Dedifferentiated amniotic fluid mesenchymal stem cell (primary cell): Measurements from ENCODE around the gene LRRC37A.
A peak's percentile ranks its signal among the peaks of the same experiment; 100 is the strongest.
"Not testable (repeated sequence)": the region's sequence is repeated elsewhere in the genome, so short reads cannot be mapped to it uniquely, and the experiment has no call there.

Source experiments
- DNase-seq: peaks from one replicate; pipeline ENCODE4 v3.0.0-alpha.2; 2016; ENCODE audit errors: extremely low spot score

Gene LRRC37A

GRCh38 chr17:46294831-46295230 is at the start of gene LRRC37A:
LRRC37A (plus strand) TSS chr17:46295131; CDS start chr17:46295134, 3 bp downstream.
- DNase-seq, result not testable (repeated sequence)

- DNase-seq, result peak; percentile 14
Observed at GRCh38 chr17:46249153-46249552, 45.8 kb upstream of the LRRC37A start.

GRCh38 chr17:46252804-46253203 is 42.1 kb upstream of the LRRC37A start:
- DNase-seq, result not testable (repeated sequence)

GRCh38 chr17:46253722-46254121 is 41.2 kb upstream of the LRRC37A start:
- DNase-seq, result peak; percentile 54

- DNase-seq, result not testable (repeated sequence)
Observed at GRCh38 chr17:46254215-46254614, 40.7 kb upstream of the LRRC37A start.

- peak; percentile 6 for DNase-seq
Observed at GRCh38 chr17:46256369-46256768, 38.6 kb upstream of the LRRC37A start.

- DNase-seq, result peak; percentile 18
Observed at GRCh38 chr17:46259845-46260661, 34.9 kb upstream of the LRRC37A start.

- peak; percentile 20 for DNase-seq
Observed at GRCh38 chr17:46262271-46262670, 32.7 kb upstream of the LRRC37A start.

- DNase-seq, result peak; percentile 92
Observed at GRCh38 chr17:46264456-46265198, 30.3 kb upstream of the LRRC37A start.

- DNase-seq, result peak; percentile 69
Observed at GRCh38 chr17:46266063-46266655, 28.8 kb upstream of the LRRC37A start.

- peak; percentile 76 for DNase-seq
Observed at GRCh38 chr17:46266656-46267544, 28.0 kb upstream of the LRRC37A start.

GRCh38 chr17:46270032-46270431 is 24.9 kb upstream of the LRRC37A start:
- DNase-seq, result peak; percentile 14

GRCh38 chr17:46273541-46274236 is 21.2 kb upstream of the LRRC37A start:
- peak; percentile 14 for DNase-seq

GRCh38 chr17:46274238-46274637 is 20.7 kb upstream of the LRRC37A start:
- peak; percentile 13 for DNase-seq

GRCh38 chr17:46276728-46277479 is 18.0 kb upstream of the LRRC37A start:
- peak; percentile 15 for DNase-seq

- not testable (repeated sequence) for DNase-seq
Observed at GRCh38 chr17:46281336-46281735, 13.6 kb upstream of the LRRC37A start.

GRCh38 chr17:46282635-46283034 is 12.3 kb upstream of the LRRC37A start:
- not testable (repeated sequence) for DNase-seq

GRCh38 chr17:46284467-46284866 is 10.5 kb upstream of the LRRC37A start:
- not testable (repeated sequence) for DNase-seq

GRCh38 chr17:46285500-46285899 is 9.4 kb upstream of the LRRC37A start:
- not testable (repeated sequence) for DNase-seq

GRCh38 chr17:46286764-46287221 is 8.1 kb upstream of the LRRC37A start:
- DNase-seq, result peak; percentile 96
